ENCODE measurements around the gene MAGEA11.
"Not testable (repeated sequence)": the region's sequence is repeated elsewhere in the genome, so short reads cannot be mapped to it uniquely, and the experiment has no call there.

The MAGEA11 gene

DNA sequence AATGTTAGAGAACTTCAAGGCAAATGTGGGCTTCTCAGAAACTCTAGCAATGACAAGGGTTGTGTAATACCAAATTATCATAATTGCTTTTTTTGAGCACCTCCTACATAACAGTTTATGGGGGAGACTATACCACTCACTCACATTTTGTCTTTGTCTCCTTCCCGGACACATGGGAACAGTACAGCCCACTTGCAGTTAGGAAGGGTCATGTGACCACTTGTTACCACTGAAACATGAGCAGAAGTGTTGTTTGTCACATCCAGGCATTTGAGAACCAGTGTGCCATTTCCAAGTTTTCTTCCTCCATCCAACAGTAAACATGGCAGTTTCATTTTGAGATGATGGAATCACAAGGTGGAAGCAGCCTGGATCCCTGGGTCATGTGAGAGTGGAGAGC is 6.9 kb downstream of the MAGEA11 start:
- no peak for DNase-seq

- DNase-seq = no peak
Measured at GRCh38 chrX:149720021-149720689, 8.3 kb downstream of the MAGEA11 start.

GRCh38 chrX:149721241-149721640 is 9.4 kb downstream of the MAGEA11 start:
- DNase-seq = not testable (repeated sequence)

DNA sequence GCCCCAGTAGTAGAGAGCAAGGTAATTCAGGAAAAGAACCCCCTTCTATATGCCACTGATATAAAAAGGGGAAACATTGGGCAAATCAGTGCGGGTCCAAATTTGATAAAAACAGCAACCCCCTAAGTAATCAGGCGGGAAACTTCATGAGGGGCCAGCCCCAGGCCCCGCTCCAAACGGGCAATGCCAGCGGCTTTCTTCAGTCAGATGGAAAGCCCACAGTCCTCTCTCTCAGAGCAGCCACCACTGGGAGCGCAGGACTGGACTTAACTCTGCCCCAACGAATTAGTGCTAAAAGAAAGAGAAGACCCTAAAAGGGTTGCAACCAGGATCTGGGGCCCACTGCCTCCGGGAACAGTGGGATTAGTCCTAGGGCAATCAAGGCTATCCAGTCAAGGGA is 9.9 kb downstream of the MAGEA11 start:
- no peak for DNase-seq

- not testable (repeated sequence) for DNase-seq
Measured at GRCh38 chrX:149723583-149724118, 11.8 kb downstream of the MAGEA11 start.

DNA sequence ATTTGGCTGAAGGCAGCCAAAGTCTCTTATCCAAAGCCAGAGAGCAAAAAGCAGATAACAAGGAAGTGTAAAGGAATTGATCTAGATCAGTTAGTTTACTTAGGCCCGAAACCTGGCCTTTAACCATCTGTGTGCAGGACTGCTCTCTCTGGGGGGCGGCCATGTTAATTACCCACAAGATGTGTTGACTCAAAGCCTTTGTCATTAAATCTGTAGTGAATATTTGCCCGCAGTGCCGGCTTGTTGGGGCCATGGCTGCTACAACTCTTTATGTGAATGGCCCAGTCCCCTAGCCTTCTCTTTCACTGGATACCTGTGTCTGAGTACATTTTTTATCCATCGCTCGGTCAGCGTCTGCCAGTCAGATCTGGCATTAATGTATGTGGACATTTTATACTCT is 15.4 kb downstream of the MAGEA11 start:
- DNase-seq = not testable (repeated sequence)

DNA sequence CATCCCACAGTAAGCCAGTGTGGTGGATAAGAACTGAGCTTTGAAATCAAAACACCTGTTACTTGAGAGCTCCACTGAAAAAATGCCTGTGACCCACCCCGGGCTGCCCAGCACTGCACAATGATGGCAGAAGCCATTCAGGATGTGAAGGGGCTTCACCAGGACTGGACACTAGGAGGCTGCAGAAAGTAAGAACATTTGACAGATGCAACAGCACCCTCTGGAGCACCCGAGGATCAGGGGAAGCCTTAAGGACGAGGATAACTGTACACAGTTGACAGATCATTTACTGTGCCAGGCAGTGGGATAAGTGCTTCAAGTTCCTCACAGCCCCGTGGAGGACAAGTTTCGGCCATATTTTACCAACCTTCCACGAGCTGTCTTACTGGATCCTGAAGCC is 30.4 kb downstream of the MAGEA11 start:
- DNase-seq = not testable (repeated sequence)

DNA sequence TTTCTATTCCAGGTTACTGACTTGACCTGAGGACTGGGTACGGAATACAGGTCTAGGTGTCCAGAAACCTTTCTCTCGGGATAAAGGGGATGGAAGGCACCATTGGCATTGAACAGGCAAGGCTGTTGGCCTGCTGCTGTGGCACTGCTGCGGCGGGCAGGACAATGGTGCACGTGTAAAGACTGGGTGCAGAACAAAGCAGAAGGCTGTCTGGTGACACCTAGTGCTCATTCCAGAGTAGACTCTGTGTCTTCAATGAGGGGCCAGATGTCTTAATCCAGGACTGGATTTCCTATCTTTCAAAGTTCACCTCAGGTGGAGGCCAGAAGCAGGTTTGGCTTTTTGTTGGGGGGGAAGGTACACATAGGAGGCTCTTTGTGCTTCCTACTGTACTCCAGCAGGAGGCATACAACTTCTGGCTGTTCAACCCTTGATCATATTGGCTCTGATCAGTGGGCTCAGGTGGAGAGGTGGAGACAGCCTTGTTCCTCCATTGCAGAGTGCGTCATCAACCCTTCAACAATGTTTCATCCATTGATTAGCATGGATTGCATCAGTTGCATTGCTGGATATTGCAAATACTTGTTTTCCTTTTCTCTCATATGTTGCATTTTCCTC is 34.6 kb downstream of the MAGEA11 start:
- DNase-seq = not testable (repeated sequence)

DNA sequence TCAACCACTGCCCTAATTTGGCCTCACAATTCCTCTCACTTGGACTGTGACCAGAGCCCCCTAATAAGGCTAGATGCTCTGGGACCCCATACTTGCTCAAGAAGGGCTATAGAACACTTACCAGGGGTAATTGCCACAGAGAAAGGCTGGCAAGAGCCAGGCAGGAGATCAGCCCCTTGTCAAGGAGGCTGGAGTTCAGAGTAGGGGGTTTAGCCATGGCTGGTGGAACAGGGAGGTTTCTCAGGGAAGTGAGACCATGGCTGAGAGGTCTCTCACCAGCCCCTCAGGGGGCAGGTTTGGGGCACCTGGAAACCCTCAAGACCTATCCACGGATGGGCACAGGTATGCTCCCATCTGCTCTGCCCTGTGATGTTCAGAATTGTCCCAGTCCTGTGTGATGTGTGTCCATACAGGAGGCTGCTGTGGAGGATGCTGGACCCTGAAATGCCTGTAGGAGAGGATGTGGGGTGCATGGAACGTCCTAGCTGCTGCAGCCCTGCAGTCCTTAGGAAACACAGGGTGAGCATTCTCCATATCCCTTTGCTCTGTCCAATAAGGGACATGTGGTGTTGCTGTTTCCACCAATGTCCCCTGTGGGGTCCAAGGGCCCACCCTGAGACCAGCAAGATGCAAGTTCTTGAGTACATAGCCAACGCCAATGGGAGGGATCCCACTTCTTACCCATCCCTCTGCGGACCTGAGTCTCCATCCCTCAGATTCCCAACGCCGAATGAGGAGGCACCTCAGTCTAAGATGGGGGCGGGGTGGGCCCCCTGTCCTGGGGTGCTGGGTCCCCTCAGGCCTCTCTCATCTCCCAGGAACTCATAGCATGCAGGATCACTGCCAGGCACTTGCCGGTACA is 45.6 kb downstream of the MAGEA11 start:
- no peak for DNase-seq

GRCh38 chrX:149758068-149758714 is 46.3 kb downstream of the MAGEA11 start:
- DNase-seq = no peak

DNA sequence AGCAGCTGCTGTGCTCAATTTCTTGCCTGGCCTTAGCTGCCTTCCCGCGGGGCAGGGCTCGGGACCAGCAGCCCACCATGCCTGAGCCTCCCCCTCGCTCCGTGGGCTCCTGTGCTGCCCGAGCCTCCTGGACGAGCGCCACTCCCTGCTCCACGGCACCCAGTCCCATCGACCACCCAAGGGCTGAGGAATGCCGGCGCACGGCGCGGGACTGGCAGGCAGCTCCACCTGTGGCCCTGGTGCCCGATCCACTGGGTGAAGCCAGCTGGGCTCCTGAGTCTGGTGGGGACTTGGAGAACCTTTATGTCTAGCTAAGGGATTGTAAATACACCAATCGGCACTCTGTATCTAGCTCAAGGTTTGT is 46.8 kb downstream of the MAGEA11 start:
- not testable (repeated sequence) for DNase-seq

DNA sequence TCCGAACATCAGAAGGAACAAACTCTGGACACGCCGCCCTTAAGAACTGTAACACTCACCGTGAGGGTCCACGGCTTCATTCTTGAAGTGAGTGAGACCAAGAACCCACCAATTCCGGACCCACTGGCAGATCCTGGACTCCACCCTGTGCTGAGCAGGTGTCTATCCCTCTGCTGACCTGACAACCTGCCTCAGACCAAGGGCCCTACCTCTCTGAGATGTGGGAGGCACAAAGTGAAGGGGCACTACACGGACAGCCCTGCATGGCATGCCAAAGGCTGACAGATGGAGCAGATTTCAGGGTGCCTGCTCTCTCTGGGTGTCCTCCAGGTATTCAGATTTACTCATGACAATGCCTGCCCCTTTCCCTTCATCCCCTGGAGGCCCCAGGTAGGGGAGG is 48.0 kb downstream of the MAGEA11 start:
- no peak for DNase-seq

- DNase-seq = no peak
Measured at GRCh38 chrX:149760965-149761364, 49.1 kb downstream of the MAGEA11 start.

- not testable (repeated sequence) for DNase-seq
Measured at GRCh38 chrX:149761858-149762674, 50.2 kb downstream of the MAGEA11 start.

- DNase-seq = no peak
Measured at GRCh38 chrX:149762696-149763614, 51.1 kb downstream of the MAGEA11 start.
